Forelimb muscle (tissue), 1 donor: ENCODE measurements around the gene NSD2. TPM values are rescaled to one million over a fixed set of nuclear protein-coding genes. Genes with fewer than 3 reads are reported as not detected.

Experiments
- DNase-seq: peaks from one replicate; pipeline ENCODE4 v3.0.0-alpha.2; 2013; ENCODE audit warnings: low read depth
- polyA plus RNA-seq: library from polyadenylated mRNA; unstranded; fragments of 120-200 nt; gene quantifications from one replicate; pipeline ENCODE4 v1.2.1, GENCODE V29; 2013; ENCODE audit not compliant: insufficient read length

Gene NSD2
- polyA plus RNA-seq, 1 donor, result 37.3 TPM

DNA sequence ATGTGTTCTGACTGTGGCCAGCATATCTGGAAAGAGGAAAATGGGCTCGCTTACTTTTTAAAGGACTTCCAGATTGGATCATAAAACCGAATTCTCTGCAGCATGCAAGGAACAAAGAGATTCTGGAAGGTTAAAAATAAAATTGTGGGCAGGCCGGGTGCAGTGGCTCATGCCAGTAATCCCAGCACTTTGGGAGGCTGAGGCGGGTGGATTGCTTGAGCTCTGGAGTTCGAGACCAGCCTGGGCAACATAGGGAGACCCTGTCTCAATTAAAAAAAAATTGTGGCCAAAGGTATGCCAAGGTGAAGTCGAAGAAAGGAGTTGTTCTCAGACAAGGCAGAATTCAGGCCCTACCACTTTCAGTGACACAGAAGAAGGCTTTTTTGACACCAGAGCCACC, 99.7 kb downstream of the NSD2 start:
- DNase-seq, result no peak

- DNase-seq, result no peak
Measured at GRCh38 chr4:1971456-1972200, 100.4 kb downstream of the NSD2 start.

DNA sequence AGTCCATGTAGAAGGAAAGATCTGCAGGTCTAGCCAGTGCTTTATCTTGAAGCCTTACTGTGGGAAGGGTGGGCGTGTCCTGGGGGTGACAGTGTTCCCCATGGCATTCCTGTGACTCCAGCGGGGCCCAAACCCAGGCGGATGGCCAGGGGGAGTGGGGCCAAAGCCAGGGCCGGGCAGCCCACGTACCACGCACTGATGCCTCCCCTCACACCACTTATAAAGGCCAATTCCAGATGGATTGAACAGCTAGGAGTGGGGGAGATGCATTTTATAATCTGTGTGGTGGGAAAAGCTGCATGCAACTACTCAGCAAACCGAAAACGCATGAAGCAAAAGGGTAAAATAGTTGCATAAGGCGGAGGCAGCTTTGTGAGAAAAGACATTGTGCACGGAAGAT, 101.2 kb downstream of the NSD2 start:
- DNase-seq, result no peak

GRCh38 chr4:1973218-1973617, 102.0 kb downstream of the NSD2 start:
- DNase-seq, result no peak

GRCh38 chr4:1973661-1974060, 102.5 kb downstream of the NSD2 start:
- no peak for DNase-seq

DNA sequence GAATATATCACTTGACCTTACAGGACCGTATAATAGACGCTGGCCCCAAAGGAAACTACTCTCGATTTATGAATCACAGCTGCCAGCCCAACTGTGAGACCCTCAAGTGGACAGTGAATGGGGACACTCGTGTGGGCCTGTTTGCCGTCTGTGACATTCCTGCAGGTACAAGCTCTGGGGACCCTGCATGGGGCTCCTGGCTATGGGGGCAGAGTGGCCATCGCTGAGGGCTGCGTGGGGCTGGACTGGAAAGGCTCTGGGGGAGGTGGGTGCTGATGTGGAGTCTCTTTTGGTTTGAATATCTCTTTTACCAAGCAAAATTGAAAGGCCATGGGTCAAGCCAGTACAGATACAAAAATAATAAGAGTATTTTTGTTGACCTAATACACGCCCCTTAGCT, 103.6 kb downstream of the NSD2 start:
- DNase-seq, result no peak

- DNase-seq, result no peak
Measured at GRCh38 chr4:1975391-1975801, 104.2 kb downstream of the NSD2 start.

DNA sequence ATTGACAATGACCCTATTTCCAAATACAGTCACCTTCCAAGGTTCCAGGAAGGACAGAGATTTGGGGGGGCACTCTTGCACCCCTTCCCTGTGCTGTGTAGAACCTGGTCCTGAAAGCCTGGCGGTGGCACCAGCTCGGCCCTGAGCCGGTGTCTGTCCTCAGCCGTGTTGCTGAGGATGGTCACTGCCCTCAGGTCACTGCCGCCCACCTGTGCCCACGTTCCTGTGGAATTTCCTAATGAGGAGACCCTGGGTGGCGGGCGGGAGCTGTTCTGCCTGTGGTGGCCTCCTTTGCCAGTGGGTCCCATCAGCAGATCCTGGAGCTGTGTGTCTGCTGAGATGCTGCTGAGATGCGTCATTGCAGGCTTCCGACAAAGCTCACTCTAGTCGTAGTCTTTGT, 104.7 kb downstream of the NSD2 start:
- no peak for DNase-seq

DNA sequence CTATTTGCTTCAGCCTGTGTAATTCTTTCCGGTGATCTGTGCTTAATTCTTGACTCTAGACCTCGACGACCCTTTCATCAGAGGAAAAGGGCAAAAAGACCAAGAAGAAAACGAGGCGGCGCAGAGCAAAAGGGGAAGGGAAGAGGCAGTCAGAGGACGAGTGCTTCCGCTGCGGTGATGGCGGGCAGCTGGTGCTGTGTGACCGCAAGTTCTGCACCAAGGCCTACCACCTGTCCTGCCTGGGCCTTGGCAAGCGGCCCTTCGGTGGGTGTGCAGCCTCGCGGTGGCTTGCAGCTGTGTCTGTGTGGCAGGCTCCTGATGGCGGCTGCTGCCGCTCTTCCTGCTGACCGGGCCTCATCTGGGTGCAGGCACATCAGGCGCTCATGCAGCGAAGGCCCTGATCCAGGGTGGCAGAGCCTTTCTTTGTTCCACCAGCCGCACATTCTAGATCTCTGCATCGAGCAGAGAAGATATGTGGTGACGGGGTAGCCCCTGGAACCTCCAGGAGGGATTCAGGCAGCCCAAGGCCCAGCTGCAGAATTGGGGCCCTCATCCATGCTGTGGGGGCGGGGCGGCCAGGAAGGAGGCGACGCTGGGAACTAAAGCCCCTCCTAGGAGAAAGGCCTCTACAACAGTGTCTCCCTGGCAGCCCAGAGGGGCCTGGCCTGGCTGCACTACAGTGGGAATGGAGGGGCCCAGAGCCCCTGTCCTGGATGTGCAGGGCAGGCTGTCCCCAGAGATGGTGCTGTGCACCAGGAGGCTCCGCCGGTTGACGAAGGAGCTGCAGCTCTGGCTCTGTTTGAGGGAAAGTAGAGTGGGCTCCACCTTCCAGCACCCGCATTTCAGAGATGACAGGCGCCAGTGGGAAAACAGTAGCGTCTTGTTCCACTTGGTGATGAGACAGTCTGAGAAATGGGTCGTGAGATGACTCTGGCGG, 105.5 kb downstream of the NSD2 start:
- DNase-seq, result no peak

DNA sequence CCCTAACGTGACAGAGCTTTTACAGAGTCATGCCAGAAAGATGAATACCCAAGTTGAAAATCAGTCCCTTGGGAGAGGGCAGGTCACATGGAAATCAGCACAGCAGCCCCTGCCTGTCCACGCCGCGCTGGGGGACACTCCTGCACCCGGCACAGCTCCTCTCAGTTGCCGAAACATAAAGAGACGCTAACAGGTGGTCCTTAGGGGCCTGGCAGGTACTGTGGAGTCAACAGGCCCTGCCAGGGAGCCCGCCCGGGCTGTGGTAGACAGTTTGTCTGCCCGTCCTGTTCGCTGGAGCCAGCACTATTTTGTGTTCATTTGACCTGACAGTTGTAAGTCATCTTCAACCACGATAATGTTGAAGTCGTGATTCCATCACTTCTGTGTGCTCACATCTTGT, 107.0 kb downstream of the NSD2 start:
- no peak for DNase-seq

DNA sequence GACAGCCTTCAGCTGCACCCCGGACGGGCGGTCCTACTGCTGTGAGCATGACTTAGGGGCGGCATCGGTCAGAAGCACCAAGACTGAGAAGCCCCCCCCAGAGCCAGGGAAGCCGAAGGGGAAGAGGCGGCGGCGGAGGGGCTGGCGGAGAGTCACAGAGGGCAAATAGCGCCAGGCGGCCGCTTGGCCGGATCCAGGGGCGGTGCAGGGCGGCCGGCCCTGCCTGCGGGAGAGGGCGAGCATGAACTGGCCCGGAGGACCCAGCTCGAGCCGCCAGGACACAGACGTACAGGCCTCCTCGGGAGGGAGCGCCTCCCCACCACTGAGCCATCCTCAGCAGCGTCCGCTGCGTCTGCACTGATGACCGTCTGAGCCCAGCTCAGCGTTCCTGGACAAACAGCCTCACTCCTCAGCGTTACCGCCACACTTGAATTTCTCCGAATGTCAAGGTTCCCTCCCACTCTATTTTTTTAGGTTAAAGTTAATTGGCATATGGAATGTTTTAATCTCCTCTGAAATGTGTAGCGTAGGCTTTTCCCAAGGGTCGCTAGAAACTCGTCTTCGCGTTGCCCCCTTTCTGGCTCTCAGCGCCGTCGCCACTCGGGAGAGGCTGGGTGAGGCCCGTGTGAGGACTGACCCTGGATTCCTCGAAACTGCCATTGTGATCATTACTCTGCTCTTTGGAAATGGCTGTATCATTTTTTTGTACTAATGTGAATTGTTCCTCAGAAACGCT, 107.7 kb downstream of the NSD2 start:
- no peak for DNase-seq

GRCh38 chr4:1979477-1980196, 108.4 kb downstream of the NSD2 start:
- DNase-seq, result no peak

- DNase-seq, result no peak
Measured at GRCh38 chr4:1980561-1981041, 109.4 kb downstream of the NSD2 start.

- DNase-seq, result no peak
Measured at GRCh38 chr4:1981251-1982058, 110.3 kb downstream of the NSD2 start.

DNA sequence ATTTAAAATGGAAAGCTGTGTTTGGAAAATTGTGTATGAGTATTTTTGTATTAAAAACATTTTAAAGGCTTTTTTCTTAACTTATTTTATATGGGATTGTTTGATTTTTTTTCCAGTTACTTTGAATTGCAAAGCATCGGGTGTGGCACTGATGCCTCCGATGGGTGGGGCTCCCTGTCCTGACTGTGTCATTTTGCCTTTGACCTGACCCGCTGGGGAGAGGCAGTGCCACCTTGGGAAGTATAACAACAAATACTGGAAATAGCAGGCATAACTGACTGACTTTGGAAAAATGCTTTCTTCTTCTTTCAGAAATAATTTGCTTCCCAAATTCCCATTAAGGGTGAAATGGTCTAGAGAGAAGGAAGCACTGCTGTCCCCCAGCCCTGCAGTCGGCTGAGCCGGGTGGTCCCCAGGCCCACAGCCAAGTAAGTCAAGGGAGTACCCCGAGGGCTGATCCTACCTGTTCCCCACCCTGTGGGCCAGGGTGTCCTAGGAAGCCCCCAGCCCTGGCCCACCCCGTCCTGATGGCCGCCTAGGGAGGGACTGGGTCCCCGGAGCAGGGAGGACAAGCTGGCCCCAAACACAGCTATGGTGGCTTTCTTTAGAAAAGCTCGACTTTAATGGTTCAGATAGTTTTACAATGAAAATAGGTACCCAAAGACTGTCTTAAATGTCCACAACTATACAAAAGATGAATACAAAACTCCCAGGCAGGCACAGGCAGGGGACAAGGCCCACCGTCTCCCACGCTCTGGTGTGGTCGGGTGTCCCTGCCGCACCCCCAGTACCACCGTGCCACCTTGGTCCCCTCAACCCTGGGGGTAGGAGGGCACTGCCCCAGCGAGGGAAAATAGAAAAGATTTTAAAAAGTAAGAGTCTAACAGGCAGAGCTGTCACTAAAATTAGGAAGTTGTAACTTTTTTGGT, 111.2 kb downstream of the NSD2 start:
- DNase-seq, result no peak

DNA sequence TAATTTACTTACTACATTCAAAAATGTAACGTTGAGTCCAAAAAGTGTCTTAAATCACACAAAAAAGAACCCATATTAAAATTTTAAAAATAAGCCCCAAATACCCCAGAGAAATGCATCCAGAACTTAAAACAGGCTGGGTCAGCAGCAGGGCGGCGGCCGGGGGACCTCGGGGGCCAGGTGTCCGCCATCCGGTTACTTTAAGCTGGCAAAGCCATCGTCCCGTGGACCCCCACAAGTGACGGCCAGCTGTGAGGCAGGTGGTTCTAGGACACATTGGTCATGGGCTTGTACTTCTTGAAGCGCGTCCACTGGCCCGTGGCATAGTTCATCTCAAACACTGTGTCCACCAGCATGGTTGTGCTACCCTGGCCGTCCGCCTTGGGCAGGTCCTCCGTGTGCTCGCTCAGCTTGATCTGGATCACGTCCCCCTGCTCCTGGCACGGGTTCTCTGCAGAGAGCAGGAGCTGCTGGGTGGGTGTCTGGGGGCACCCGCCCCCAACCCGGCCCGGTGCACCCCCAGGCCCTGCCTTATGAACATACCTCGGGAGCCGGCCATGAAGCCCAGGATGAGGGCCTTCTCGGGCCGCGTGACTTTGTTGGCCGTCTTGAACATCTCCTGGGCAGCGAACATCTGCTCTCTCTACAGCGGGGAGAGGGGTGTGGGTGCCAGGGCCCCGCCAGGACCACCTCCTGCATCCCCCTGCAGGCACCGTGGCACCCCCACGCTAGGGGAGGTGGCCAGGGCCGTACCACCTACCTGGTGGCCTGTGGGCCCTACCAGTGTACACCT, 112.1 kb downstream of the NSD2 start:
- DNase-seq, result no peak

- no peak for DNase-seq
Measured at GRCh38 chr4:1983846-1984405, 112.7 kb downstream of the NSD2 start.
